Adipose tissue (tissue), 3 donors: ENCODE measurements around the gene NAT14. TPM values are rescaled to one million over a fixed set of nuclear protein-coding genes. Genes with fewer than 3 reads are reported as not detected.

Source experiments
- H3K27ac ChIP-seq: one replicate; pipeline ENCODE4 v1.5.1; 2013; ENCODE audit warnings: low read depth, low read length
- WGBS, 3 donors: extraction: QIAGEN DNeasy Blood & Tissue Kit; methylation state at CpG; one replicate each; pipeline ENCODE4 v1.1.7; 2013; 5-methylcytosine and 5-hydroxymethylcytosine counted together
- polyA plus RNA-seq, 3 donors: library from polyadenylated mRNA; stranded (reverse); fragments of 200-250 nt; gene quantifications; one replicate each; pipeline ENCODE4 v1.2.3, GENCODE V29; 2013
- donor health status: healthy with polysubstance abuse.
- donor health status: Bipolar disorder and iron deficiency.
- donor health status: healthy.

NAT14 gene
- polyA plus RNA-seq, 3 donors: 4.4 to 10.2 (median 7.7) TPM

GRCh38 chr19:55464662-55465054, 20.3 kb upstream of the NAT14 start, which contains the start of gene C19orf85:
TSS of gene C19orf85 (minus strand) at chr19:55464751. CDS start at chr19:55464554, 197 bp downstream.
- 61 to 79% (median 71%) methylated on average over 14 of the region's 14 CpGs for WGBS, 3 donors

GRCh38 chr19:55465460-55466240, 19.3 kb upstream of the NAT14 start:
- H3K27ac ChIP-seq: no peak overlapping the region
- 74 to 85% (median 82%) methylated on average over 11 of the region's 11 CpGs for WGBS, 3 donors

More at GRCh38 chr19:55464662-55465054, 20.3 kb upstream of the NAT14 start, which contains the start of gene C19orf85:
- H3K27ac ChIP-seq: no peak within 1 kb of the TSS

GRCh38 chr19:55466241-55466614, 18.8 kb upstream of the NAT14 start:
- no peak overlapping the region for H3K27ac ChIP-seq
- WGBS, 3 donors: 88 to 96% (median 90%) methylated on average over 4 of the region's 4 CpGs

DNA sequence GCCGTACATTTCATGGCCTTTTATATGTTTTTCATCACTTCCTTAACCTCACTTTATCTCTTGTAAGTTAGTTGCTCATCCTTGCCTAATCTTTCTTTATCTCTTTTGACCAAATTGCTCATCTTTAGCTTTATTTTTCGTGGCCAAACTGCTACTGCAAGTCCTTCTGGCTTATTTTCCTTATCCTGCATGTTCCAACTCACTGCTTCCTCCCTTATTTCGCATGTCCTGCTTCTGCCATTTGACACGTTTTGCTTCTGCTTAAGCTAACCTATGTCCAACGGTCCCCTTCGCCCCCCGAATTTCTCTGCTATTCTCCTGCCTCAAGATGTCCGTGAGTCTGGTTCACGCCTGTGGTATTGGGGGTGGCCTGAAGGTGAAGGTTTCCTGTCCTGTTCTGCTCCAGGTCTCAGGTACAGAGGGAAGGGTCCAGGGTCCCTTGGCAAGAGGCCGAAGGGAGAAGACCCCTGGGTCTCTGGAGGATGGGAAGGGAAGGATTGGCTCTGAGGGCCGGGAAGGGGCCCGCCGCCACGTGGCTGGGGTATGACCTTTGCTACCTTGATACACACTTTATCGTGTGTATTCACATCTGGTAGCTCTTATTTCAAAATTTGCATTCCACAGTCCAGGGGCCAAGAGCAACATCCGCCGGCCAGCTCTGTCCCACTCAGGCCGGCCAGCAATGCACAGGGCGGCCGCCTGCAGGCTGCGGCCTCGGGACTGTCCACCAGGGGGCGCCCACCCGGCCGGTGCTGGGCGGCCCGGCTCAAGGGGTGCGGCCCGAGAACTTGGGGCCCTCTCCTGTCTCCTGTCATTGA, 17.5 kb upstream of the NAT14 start:
- 28 to 30% (median 28%) methylated on average over 29 of the region's 29 CpGs for WGBS, 3 donors
- H3K27ac ChIP-seq: no peak overlapping the region

- 10 to 29% (median 22%) methylated on average over 4 of the region's 4 CpGs for WGBS, 3 donors
- no peak overlapping the region for H3K27ac ChIP-seq
Observed at GRCh38 chr19:55468054-55468393, 17.0 kb upstream of the NAT14 start.

GRCh38 chr19:55471266-55471665, 13.7 kb upstream of the NAT14 start:
- 79 to 85% (median 80%) methylated on average over 13 of the region's 13 CpGs for WGBS, 3 donors
- H3K27ac ChIP-seq: no peak overlapping the region

DNA sequence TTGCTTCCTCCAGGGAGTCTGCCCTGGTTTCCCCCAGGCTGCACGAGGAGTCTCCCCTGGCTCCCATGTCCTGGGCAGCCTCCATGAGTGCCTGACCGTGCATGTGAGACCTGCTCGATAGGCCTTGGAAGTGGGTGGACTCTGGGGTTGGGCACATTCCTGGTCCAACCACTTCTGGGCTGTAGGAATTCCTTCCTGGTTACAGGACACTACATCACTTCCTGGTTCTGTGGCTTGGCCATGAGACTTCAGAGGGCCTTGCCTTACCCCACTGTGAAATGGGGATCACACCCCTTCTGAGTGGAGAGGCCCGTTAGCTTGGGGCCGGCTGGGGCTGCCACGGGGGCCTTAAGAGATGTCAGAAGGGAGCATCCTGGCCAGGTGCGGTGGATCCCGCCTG, 12.5 kb upstream of the NAT14 start:
- no peak overlapping the region for H3K27ac ChIP-seq
- WGBS, 3 donors: 71 to 79% (median 78%) methylated on average over 8 of the region's 8 CpGs

- WGBS, 3 donors: 52 to 68% (median 56%) methylated on average over 16 of the region's 16 CpGs
- H3K27ac ChIP-seq: no peak overlapping the region
Observed at GRCh38 chr19:55473225-55474012, 11.6 kb upstream of the NAT14 start.

DNA sequence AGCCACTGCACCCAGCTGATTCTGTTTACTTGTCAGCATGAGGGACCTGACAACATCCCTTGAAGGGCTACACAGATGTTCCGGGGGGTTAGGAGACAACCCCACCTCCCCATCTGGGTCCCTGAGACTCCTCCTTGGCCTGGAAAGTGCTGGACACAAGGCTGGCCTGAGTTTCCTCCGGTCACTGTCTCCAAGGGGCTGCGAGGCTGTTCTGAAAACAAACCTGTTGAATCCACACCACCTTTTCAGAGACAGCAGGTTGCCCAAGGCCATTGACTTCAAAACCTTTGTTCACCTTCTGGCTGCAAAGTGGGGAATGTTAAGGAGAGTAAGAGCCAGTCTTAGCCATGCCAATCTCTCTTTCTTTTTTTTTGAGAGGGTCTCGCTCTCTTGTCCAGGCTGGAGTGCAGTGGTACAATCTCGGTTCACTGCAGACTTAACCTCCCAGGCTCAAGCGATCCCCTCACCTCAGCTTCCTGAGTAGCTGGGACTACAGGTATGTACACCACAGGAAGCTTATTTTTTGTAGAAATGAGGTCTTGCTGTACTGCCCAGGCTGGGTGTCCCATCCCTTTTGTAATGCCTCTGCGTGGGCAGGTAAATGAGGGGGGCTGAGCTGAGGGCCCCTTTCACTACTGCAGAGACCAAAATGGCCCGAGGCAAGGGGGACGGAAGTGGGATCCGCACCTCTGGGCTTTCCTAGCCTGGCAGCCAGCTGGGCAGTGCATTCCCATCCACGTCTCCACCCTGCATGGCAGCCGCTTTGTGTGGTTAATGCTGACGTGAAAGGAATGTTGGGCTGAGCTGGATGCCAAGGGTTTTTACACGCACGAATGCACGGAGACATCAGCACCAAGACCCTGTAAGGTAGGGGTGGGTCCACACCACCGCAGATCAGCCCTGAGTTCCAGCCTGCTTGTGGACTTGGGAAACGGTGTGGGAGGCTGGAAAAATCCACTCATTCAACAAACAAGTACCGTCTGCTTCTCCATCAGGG, 10.4 kb upstream of the NAT14 start:
- WGBS, 3 donors: 85 to 90% (median 88%) methylated on average over 19 of the region's 19 CpGs
- no peak overlapping the region for H3K27ac ChIP-seq

DNA sequence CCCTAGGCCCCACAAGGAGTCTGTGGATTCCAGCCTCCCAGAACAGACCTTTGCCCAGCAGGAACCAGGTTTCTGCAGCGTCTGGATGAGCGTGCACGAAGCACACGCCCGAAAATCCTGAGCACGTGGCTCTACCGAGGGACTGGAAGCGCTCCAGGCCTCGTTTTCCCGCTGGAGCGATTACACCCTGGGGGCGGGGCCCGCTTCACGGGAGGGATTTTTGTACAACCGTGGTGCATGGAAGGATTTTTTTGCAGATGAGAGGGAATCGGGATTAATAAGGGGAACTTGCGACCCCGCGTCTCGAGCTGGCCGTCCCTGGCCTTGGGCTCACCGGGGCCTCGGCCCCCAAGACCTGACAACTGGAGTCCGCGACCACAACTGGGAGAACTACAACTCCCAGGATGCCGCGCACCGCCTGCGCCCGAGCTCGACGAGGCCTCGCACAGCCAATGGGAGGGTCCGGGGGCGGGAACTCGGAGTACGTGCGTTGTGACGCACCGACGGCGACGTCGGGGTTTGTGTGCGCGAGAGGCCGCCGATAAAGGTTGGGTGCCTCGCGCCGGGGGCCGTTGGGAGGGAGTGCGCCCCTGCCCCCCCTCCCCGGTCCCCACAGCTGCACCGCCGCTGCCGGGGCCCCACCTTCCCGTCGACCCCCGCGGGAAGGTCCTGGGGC, 8.8 kb upstream of the NAT14 start, which contains the start of gene ZNF628:
Gene ZNF628 (plus strand): TSS at position 518 of the 676 bp plus-strand sequence. CDS start 3,294 bp downstream, outside the sequence.
- WGBS, 3 donors: 1% methylated on average over 51 to 61 of the region's 61 CpGs
- peak within 1 kb of the TSS; percentile 86 for H3K27ac ChIP-seq

- H3K27ac ChIP-seq: no peak overlapping the region
- 82 to 89% (median 89%) methylated on average over 13 of the region's 13 CpGs for WGBS, 3 donors
Observed at GRCh38 chr19:55477905-55478304, 7.1 kb upstream of the NAT14 start.

DNA sequence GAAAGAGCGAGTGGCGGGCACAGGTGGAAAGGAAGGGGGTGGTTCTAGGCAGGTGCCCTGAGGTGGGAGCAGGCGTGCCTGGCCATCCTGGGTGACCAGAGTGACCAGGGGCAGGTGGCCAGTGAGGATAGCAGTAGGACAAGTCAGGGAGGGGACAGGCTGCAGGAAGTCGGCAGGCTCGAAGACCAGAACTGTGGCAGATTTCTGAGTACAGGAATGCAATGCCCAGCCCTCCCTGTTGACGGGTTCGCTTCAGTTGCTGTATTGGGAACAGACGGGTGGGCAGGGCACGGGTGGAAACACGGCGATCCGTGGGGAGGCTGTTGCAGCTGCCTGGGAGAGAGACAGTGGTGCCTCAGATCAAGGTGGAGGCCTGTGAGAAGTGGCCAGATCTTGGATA, 6.6 kb upstream of the NAT14 start:
- WGBS, 3 donors: 84 to 89% (median 85%) methylated on average over 10 to 12 of the region's 12 CpGs
- no peak overlapping the region for H3K27ac ChIP-seq

GRCh38 chr19:55479045-55479444, 5.9 kb upstream of the NAT14 start:
- 86 to 87% (median 87%) methylated on average over 17 of the region's 17 CpGs for WGBS, 3 donors
- no peak overlapping the region for H3K27ac ChIP-seq

- H3K27ac ChIP-seq: no peak overlapping the region
- 44 to 78% (median 70%) methylated on average over 15 of the region's 15 CpGs for WGBS, 3 donors
Observed at GRCh38 chr19:55479451-55480230, 5.3 kb upstream of the NAT14 start.

DNA sequence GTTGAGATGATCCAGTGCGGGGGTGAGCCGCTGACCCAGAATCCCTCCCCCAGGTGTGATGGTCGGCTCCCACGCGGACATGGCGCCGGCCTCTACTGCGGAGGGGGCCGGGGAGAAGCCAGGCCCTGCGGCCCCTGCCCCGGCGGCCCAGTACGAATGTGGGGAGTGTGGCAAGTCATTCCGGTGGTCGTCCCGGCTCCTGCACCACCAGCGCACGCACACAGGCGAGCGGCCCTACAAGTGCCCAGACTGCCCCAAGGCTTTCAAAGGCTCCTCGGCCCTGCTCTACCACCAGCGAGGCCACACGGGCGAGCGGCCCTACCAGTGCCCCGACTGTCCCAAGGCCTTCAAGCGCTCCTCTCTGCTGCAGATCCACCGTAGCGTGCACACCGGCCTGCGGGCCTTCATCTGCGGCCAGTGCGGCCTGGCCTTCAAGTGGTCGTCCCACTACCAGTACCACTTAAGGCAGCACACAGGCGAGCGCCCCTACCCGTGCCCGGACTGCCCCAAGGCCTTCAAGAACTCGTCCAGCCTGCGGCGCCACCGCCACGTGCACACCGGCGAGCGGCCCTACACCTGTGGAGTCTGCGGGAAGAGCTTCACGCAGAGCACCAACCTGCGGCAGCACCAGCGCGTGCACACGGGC, 3.7 kb upstream of the NAT14 start:
- no peak overlapping the region for H3K27ac ChIP-seq
- 95 to 97% (median 96%) methylated on average over 51 to 52 of the region's 52 CpGs for WGBS, 3 donors

DNA sequence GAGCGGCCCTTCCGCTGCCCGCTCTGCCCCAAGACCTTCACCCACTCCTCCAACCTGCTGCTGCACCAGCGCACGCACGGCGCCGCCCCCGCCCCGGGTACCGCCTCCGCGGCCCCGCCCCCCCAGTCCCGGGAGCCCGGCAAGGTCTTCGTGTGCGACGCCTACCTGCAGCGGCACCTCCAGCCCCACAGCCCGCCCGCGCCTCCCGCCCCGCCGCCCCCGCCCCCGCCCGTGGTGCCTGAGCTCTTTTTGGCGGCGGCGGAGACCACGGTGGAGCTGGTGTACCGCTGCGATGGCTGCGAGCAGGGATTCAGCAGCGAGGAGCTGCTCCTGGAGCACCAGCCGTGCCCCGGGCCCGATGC, 3.2 kb upstream of the NAT14 start:
- 69 to 83% (median 75%) methylated on average over 27 to 40 of the region's 40 CpGs for WGBS, 3 donors
- no peak overlapping the region for H3K27ac ChIP-seq
